Esophagus squamous epithelium (tissue), 4 donors: ENCODE data around the gene GPX3.

Experiments
- CTCF ChIP-seq, 6 experiments: fragments of 450-650 bp in 4 of 6; fragments of 200-600 bp in 2 of 6; sonication (generic) in 2 of 6; IDR thresholded peaks; one replicate each; pipeline ENCODE4 v1.5.1; 2016 to 2019; ENCODE audit warnings: antibody characterized with exemption in 6 of 6, mild to moderate bottlenecking in 4 of 6, moderate library complexity in 4 of 6
- POLR2A ChIP-seq, 4 donors: fragments of 450-650 bp; IDR thresholded peaks; one replicate each; pipeline ENCODE4 v1.6.1; 2017; ENCODE audit warnings: antibody characterized with exemption in 4 of 4, mild to moderate bottlenecking in 4 of 4, moderate library complexity in 3 of 4

GRCh38 chr5:151060742-151061141 lies 40.4 kb downstream of the GPX3 start:
- no peak for TF ChIP-seq CTCF (IDR thresholded peaks at IDR 0.05)
- no peak for TF ChIP-seq POLR2A (IDR thresholded peaks at IDR 0.05)
